ENCODE measurements around the gene C20orf144. TPM values are rescaled to one million over a fixed set of nuclear protein-coding genes. Genes with fewer than 3 reads are reported as not detected.

C20orf144 gene
- total RNA-seq, 1 experiment from 2014 or later, result not detected

GRCh38 chr20:33660685-33661058 lies 1.5 kb upstream of the C20orf144 start:
- ATAC-seq (no peak), DNase-seq (no peak)
- H3K27ac ChIP-seq (ENCODE audit: low read length), result no peak overlapping the region
- no peaks in the 10 kb centered on the region for H3K79me2 ChIP-seq (ENCODE audit: low read length)
- no TSS peak for BruUV-seq (replicated peaks)
- TF ChIP-seq EZH2phosphoT487 (IDR thresholded peaks at IDR 0.05; ENCODE audit: borderline replicate concordance, low read length), result no peak
- TF ChIP-seq CTCF (conservative IDR thresholded peaks at IDR 0.05; ENCODE audit: low read depth, low read length), result no peak
- TF ChIP-seq EZH2 (IDR thresholded peaks at IDR 0.05; ENCODE audit: low read length, unreplicated experiment), result no peak
- H3K36me3 ChIP-seq (ENCODE audit: low read depth, low read length), result no peaks in the 10 kb centered on the region; the same call in 1 of the 2 replicates
- intact Hi-C loops (cut with micrococcal nuclease), result no loop called here
- H4K20me1 ChIP-seq (ENCODE audit: low read length), result no peaks in the 10 kb centered on the region
- H3K9ac ChIP-seq (ENCODE audit: low read length), result no peak overlapping the region
- H3F3A ChIP-seq (ENCODE audit: low read length, unreplicated experiment), result no peaks in the 10 kb centered on the region
- ChIA-PET CTCF (no interaction called here), POLR2A (ENCODE audit: unreplicated experiment) (no interaction called here)
- H3K27me3 ChIP-seq (ENCODE audit: low read length), result no peaks in the 10 kb centered on the region
- H3K9me2 ChIP-seq (replicated peaks; ENCODE audit: low read length), result no peaks in the 10 kb centered on the region
- no peak overlapping the region for H3K4me2 ChIP-seq (ENCODE audit: low read length)
- peaks cover 14% of the 10 kb centered on the region; the same call in 1 of the 2 replicates for H3K4me1 ChIP-seq (ENCODE audit: insufficient read depth, low read length)
- no peak overlapping the region for H2AFZ ChIP-seq (ENCODE audit: low read length)
- H3K9me3 ChIP-seq (ENCODE audit: low read length), result no peaks in the 10 kb centered on the region
- H3K4me3 ChIP-seq (ENCODE audit: low read length), result no peak overlapping the region

GRCh38 chr20:33663161-33664084 lies 1.3 kb downstream of the C20orf144 start:
- 0 out of 2 replicates have a peak overlapping the region, but pooled peaks have one; percentile 2 for H3K27ac ChIP-seq (ENCODE audit: low read length)
- intact Hi-C loops (cut with micrococcal nuclease), result no loop called here
- CTCF ChIA-PET, result interaction anchor here (0.7 kb wide), 1 partner anchor 173 kb away, joined by 3 read pairs; the partner anchor contains the start of gene CBFA2T2
- peak overlapping the region; percentile 98 for H3K4me2 ChIP-seq (ENCODE audit: low read length)
- H3F3A ChIP-seq (ENCODE audit: low read length, unreplicated experiment), result no peaks in the 10 kb centered on the region
- H3K27me3 ChIP-seq (ENCODE audit: low read length), result no peaks in the 10 kb centered on the region
- no peaks in the 10 kb centered on the region for H4K20me1 ChIP-seq (ENCODE audit: low read length)
- H3K4me1 ChIP-seq (ENCODE audit: insufficient read depth, low read length), result peaks cover 23% of the 10 kb centered on the region; the same call in 1 of the 2 replicates
- peak overlapping the region; percentile 73 for H3K9ac ChIP-seq (ENCODE audit: low read length)
- peak; percentile 78 for DNase-seq
- H3K79me2 ChIP-seq (ENCODE audit: low read length), result 0 out of 2 replicates have a peak, but pooled peaks cover 2% of the 10 kb centered on the region
- POLR2A ChIA-PET (ENCODE audit: unreplicated experiment), result interaction anchor here (0.6 to 0.7 kb wide), 3 partner anchors 149 to 397 kb away, joined by 4 to 6 read pairs (median 6); no protein-coding TSS in a partner anchor
- H2AFZ ChIP-seq (ENCODE audit: low read length), result peak overlapping the region; percentile 91
- no peaks in the 10 kb centered on the region for H3K9me3 ChIP-seq (ENCODE audit: low read length)
- H3K9me2 ChIP-seq (replicated peaks; ENCODE audit: low read length), result no peaks in the 10 kb centered on the region
- no peak for TF ChIP-seq CTCF (conservative IDR thresholded peaks at IDR 0.05; ENCODE audit: low read depth, low read length)
- no peak for TF ChIP-seq EZH2 (IDR thresholded peaks at IDR 0.05; ENCODE audit: low read length, unreplicated experiment)
- no peak for TF ChIP-seq EZH2phosphoT487 (IDR thresholded peaks at IDR 0.05; ENCODE audit: borderline replicate concordance, low read length)
- TSS peak; percentile 25 for BruUV-seq (replicated peaks)
- H3K4me3 ChIP-seq (ENCODE audit: low read length), result peak overlapping the region; percentile 81
- peaks cover 2% of the 10 kb centered on the region; the same call in 1 of the 2 replicates for H3K36me3 ChIP-seq (ENCODE audit: low read depth, low read length)
- ATAC-seq, result peak; percentile 65

Measured in PC-3 (cell line).